GM19193 (cell line): ENCODE data around the gene FLT4.

Source experiments
- POLR2A ChIP-seq: IDR thresholded peaks from 4 replicates; pipeline ENCODE4 v1.6.1; 2011; ENCODE audit not compliant: insufficient read depth, insufficient read length; ENCODE audit errors: extremely low read depth

FLT4 gene

GRCh38 chr5:180645274-180646204, 3.9 kb downstream of the FLT4 start:
- no peak for TF ChIP-seq POLR2A

DNA sequence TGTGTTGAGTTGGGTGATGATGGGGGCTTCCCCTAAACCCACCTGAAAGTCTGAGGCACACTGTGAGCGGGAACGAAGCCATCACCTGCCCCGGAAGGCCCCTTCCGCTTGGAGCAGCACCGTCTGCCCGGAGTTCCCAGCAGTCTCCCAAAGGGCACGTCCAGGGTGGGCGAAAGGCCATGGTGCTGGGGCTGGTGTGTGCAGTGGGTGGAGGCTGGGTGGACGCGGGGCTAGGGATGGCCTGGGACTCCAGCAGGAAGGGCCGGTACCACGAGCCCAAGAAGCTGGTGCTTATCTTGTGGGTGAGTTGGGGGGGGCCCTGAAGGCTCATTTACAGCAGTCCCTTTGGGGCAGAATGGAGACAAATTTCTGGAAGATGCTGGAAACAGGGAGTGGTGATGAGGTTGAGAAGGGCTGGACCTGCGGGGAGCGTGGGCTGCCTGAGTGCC, 4.6 kb downstream of the FLT4 start:
- no peak for TF ChIP-seq POLR2A

GRCh38 chr5:180644129-180644824, 5.1 kb downstream of the FLT4 start:
- TF ChIP-seq POLR2A = no peak

DNA sequence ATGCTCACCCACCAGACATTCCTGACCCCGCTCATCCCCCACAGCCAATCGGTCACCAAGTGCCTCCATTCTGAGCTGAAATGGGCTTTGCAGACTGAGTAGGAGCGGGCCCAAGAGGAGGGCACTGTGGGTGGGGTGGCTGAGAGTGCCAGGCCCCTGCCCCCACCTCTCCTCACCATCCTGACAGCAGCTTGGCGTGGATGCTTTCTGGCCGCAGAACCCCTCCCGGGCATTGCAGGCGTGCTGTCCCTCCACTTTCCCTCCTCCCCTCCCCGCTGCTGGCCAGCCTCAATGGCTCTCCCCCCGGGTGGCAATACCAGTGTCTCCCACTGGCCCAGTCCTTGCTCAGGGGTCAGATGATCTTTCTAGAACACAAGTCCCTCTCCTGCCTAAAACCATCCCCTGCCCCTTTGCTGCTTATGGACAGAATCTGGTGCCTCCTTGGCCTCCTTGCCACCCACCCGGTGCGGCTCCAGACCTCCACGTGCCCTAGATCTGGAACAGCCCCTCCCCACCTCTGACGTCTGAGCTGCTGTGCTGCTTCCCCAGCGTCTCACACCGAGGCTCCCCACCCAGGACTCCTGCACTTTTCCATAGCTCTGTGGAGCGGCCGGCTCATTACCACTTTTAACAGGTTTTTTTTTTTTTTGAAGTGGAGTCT, 6.1 kb downstream of the FLT4 start:
- no peak for TF ChIP-seq POLR2A

DNA sequence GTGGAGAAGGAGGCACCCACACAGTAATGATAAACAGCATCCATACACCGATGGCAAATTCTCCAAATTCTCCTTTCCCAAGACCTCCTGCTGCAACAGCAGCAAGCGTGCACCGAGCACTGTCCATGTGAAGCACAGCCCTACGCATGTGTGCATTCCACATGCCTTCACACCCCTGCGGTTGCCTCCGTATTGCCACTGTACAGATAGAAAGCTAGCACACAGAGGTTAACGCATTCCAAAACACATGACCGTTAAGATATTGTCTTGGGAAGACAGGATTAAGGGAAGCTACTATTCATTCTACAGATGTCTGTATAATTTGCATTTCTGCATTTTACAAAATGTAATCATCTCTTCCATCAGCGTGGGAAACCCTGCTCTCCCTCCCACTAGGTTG, 6.6 kb downstream of the FLT4 start:
- TF ChIP-seq POLR2A = no peak

GRCh38 chr5:180642181-180642775, 7.1 kb downstream of the FLT4 start:
- no peak for TF ChIP-seq POLR2A

DNA sequence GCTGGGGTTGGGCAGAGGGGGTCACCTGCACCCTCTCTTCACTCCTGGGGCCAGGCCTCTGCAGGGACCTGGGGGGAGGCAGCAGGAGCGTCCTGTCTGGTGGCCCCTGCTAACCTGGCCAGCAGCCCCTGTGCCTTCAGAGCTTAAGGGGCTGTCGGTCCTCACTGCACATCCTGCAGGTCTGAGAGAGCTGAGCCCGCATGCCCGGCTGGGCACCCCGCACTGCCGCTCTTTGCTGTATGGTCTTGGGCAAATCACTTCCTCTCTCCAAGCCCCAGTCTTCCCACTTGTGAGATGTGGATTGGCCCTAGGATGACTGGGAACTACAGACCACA, 7.9 kb downstream of the FLT4 start:
- no peak for TF ChIP-seq POLR2A

- no peak for TF ChIP-seq POLR2A
Measured at GRCh38 chr5:180640861-180641565, 8.4 kb downstream of the FLT4 start.

GRCh38 chr5:180640611-180640860, 8.9 kb downstream of the FLT4 start:
- no peak for TF ChIP-seq POLR2A

DNA sequence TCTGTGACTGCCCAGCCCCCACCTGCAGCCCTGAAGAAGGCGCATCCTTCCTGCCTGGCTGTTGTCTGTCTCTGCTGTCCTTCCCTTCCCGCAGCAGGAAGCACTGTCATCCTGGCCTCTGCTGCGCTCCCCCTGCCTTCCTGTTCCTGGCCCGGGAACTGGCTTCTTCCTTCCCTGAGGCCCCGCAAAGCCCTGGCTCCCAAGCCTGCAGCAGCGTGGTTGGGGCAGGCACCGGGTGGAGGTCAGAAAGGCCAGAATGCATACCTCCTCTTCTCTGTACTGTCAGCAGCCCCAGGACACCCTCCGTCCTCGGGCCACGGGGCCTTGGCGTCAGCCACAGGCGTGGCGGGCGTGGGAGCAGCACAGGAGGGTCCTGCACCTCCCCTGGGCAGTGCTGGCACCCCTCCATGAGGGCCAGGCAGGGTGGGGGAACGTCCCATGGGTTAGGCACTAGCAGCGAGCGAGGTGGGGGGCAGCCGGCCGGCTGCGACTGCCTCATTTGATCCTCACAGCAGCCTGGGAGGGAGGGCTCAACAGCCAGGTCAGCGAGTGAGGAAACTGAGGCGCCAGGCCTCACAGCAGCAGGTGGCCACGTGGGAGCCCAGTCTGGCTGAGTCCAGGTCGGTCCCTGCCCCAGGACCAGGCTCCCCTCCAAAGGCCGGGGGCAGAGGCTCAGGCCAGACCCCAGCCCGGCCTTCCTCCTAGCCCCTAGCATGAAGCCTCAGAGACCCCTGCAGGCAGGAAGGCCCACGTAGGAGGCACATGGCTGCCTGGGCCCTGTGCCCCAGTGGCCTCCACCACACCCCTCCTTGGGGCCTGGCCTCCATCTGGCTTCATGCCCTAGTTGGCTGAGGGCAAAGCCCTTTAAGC, 9.4 kb downstream of the FLT4 start:
- no peak for TF ChIP-seq POLR2A

GRCh38 chr5:180639287-180639686, 10.1 kb downstream of the FLT4 start:
- no peak for TF ChIP-seq POLR2A

GRCh38 chr5:180637962-180638680, 11.3 kb downstream of the FLT4 start:
- no peak for TF ChIP-seq POLR2A

- TF ChIP-seq POLR2A = no peak
Measured at GRCh38 chr5:180636403-180637075, 12.9 kb downstream of the FLT4 start.

- no peak for TF ChIP-seq POLR2A
Measured at GRCh38 chr5:180636016-180636402, 13.4 kb downstream of the FLT4 start.
